ENCODE data around the gene MATK.

MATK gene

DNA sequence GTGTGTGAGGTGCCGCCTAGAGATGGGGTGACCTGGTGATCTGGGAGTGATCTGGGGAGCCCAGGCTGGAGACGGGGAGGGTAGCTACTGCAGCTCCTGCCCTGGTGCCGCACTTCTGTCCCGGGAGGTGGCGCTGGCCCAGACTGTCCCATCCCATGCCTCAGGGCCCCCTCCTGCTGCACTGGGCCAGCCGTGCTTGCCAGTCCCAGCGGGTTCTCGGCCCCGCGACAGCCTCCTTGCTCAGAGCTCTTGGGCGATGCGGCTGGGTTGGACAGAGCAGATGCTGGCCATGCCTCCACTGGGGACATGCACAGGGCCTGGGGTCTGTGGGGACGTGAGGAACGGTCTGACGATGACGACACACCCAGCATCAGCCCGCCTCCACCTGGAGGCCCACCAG, 16.7 kb downstream of the MATK start:
- TF ChIP-seq ZBTB7A (IDR thresholded peaks at IDR 0.05; ENCODE audit: low read depth) (no peak), CEBPB (IDR thresholded peaks at IDR 0.05) (no peak), TCF12 (IDR thresholded peaks at IDR 0.05; ENCODE audit: low read depth) (no peak), TAF1 (IDR thresholded peaks at IDR 0.05; ENCODE audit: low read depth) (no peak), YY1 (IDR thresholded peaks at IDR 0.05; ENCODE audit: low read depth) (no peak), FOXM1 (IDR thresholded peaks at IDR 0.05; ENCODE audit: borderline replicate concordance, low read depth) (no peak), EGR1 (IDR thresholded peaks at IDR 0.05) (no peak), TEAD4 (IDR thresholded peaks at IDR 0.05) (no peak), RAD21 (IDR thresholded peaks at IDR 0.05; ENCODE audit: low read depth) (no peak), NFIC (IDR thresholded peaks at IDR 0.05) (no peak), EP300 (IDR thresholded peaks at IDR 0.05; ENCODE audit: borderline replicate concordance) (no peak), CREB1 (IDR thresholded peaks at IDR 0.05; ENCODE audit: low read depth) (no peak)
- TF ChIP-seq, protein P1, sequence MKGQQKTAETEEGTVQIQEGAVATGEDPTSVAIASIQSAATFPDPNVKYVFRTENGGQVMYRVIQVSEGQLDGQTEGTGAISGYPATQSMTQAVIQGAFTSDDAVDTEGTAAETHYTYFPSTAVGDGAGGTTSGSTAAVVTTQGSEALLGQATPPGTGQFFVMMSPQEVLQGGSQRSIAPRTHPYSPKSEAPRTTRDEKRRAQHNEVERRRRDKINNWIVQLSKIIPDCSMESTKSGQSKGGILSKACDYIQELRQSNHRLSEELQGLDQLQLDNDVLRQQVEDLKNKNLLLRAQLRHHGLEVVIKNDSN (IDR thresholded peaks at IDR 0.05), result no peak
- TF ChIP-seq, protein P2, sequence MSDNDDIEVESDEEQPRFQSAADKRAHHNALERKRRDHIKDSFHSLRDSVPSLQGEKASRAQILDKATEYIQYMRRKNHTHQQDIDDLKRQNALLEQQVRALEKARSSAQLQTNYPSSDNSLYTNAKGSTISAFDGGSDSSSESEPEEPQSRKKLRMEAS (IDR thresholded peaks at IDR 0.05), result no peak
- TF ChIP-seq, protein P3, sequence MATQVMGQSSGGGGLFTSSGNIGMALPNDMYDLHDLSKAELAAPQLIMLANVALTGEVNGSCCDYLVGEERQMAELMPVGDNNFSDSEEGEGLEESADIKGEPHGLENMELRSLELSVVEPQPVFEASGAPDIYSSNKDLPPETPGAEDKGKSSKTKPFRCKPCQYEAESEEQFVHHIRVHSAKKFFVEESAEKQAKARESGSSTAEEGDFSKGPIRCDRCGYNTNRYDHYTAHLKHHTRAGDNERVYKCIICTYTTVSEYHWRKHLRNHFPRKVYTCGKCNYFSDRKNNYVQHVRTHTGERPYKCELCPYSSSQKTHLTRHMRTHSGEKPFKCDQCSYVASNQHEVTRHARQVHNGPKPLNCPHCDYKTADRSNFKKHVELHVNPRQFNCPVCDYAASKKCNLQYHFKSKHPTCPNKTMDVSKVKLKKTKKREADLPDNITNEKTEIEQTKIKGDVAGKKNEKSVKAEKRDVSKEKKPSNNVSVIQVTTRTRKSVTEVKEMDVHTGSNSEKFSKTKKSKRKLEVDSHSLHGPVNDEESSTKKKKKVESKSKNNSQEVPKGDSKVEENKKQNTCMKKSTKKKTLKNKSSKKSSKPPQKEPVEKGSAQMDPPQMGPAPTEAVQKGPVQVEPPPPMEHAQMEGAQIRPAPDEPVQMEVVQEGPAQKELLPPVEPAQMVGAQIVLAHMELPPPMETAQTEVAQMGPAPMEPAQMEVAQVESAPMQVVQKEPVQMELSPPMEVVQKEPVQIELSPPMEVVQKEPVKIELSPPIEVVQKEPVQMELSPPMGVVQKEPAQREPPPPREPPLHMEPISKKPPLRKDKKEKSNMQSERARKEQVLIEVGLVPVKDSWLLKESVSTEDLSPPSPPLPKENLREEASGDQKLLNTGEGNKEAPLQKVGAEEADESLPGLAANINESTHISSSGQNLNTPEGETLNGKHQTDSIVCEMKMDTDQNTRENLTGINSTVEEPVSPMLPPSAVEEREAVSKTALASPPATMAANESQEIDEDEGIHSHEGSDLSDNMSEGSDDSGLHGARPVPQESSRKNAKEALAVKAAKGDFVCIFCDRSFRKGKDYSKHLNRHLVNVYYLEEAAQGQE (IDR thresholded peaks at IDR 0.05; ENCODE audit: low read depth), result no peak

DNA sequence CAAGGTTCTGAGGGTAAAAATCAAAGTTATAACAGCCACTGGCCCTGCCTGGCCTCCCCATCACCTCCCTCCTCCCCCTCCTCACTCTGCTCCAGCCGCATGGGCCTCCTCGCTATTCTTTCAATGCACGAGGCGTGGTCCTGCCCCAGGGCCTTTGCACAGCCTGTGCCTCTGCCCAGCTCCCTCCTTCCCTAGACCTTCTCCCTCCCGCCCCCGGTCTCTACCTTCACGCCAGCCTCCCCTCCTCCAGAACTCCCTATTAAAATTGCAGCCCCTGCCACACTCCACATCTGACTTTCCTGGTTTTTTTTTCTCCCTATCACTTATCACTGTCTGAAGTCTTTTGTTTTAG, 17.5 kb downstream of the MATK start:
- no peak for TF ChIP-seq CEBPB (IDR thresholded peaks at IDR 0.05)
- TF ChIP-seq RAD21 (IDR thresholded peaks at IDR 0.05; ENCODE audit: low read depth), result no peak
- TF ChIP-seq TAF1 (IDR thresholded peaks at IDR 0.05; ENCODE audit: low read depth), result no peak
- TF ChIP-seq FOXM1 (IDR thresholded peaks at IDR 0.05; ENCODE audit: borderline replicate concordance, low read depth), result no peak
- TF ChIP-seq EGR1 (IDR thresholded peaks at IDR 0.05), result no peak
- TF ChIP-seq YY1 (IDR thresholded peaks at IDR 0.05; ENCODE audit: low read depth), result no peak

DNA sequence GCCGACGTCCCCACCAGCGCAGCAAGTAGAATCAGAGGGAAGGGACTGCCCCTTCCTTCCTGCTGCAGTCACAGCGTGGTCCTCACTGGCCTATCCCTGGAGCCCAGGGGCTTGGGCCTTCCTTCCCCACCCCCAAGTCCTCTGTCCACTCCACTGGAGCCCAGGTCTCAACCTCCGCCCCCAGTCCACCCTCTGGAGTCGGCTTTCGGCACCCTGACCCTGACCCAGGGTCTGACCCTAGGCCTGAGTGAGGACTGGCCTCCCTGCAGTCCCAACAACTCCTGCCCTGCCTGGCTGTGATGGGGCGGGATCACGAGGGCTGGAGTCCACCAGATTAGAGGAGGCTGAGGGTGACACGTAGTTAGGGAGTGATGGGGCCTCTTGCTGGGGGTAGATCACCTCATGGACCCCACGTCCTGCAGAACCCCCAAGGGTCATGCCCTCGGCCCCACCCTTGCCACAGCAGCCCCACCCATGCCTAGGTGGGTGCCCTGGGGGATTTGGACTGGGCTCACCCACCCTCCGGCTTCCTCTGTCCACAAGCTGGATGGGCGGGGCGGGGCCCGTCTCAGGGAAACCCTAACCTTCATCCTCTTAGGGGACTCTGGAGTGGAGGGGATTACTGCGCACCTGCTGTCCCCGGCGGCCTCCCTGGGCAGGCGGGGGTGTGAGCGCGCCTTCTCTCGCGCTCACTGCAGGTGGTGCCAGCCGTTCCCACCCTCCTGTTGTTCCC, 18.0 kb downstream of the MATK start:
- TF ChIP-seq, protein P1 (IDR thresholded peaks at IDR 0.05), result no peak
- TF ChIP-seq YY1 (IDR thresholded peaks at IDR 0.05; ENCODE audit: low read depth), result no peak
- TF ChIP-seq TEAD4 (IDR thresholded peaks at IDR 0.05), result no peak
- no peak for TF ChIP-seq FOXM1 (IDR thresholded peaks at IDR 0.05; ENCODE audit: borderline replicate concordance, low read depth)
- TF ChIP-seq CREB1 (IDR thresholded peaks at IDR 0.05; ENCODE audit: low read depth), result no peak
- no peak for TF ChIP-seq ZBTB7A (IDR thresholded peaks at IDR 0.05; ENCODE audit: low read depth)
- TF ChIP-seq RAD21 (IDR thresholded peaks at IDR 0.05; ENCODE audit: low read depth), result no peak
- no peak for TF ChIP-seq TAF1 (IDR thresholded peaks at IDR 0.05; ENCODE audit: low read depth)
- TF ChIP-seq, protein P2 (IDR thresholded peaks at IDR 0.05), result no peak
- TF ChIP-seq, protein P3 (IDR thresholded peaks at IDR 0.05; ENCODE audit: low read depth), result no peak
- no peak for TF ChIP-seq EP300 (IDR thresholded peaks at IDR 0.05; ENCODE audit: borderline replicate concordance)

DNA sequence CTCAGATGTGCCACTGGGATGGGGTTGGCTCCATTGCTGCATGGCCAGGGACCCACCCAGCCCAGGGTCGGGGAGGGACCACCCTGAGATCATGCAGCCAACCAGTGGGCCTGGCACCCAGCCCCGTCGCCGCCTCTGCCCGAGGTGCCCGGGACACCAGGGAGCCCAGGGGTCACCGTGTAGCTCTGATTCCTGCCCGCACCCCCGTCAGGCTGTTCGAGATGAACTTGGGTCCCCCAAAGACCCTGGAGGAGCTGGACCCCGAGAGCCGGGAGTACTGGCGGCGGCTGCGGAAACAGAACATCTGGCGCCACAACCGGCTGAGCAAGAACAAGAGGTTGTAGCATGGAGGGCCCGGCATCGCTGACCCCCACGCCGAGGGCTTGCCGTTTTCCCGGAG, 19.1 kb downstream of the MATK start:
- TF ChIP-seq EP300 (IDR thresholded peaks at IDR 0.05; ENCODE audit: borderline replicate concordance) (no peak), TAF1 (IDR thresholded peaks at IDR 0.05; ENCODE audit: low read depth) (no peak), TEAD4 (IDR thresholded peaks at IDR 0.05) (no peak), CREB1 (IDR thresholded peaks at IDR 0.05; ENCODE audit: low read depth) (no peak)

DNA sequence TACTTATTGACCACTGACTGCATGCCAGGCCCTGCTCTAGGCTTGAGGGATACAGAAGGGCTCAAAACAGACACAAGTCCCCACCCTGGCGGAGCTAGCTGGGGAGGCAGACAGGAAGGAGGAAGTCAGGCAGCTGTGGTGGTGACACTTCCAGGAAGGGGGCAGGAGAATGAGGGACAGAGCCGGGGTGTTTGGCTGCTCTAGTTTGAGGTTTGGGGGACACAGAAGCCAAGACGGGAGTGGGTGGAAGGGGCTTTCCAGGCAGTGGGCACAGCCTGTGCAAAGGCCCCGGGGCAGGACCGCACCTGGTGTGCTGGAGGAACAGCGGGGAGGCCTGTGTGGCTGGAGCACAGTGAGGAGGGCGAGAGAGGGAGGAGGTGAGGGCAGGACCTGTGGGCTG, 19.7 kb downstream of the MATK start:
- TF ChIP-seq, protein P1 (IDR thresholded peaks at IDR 0.05), result no peak
- TF ChIP-seq NFIC (IDR thresholded peaks at IDR 0.05), result no peak
- no peak for TF ChIP-seq FOXM1 (IDR thresholded peaks at IDR 0.05; ENCODE audit: borderline replicate concordance, low read depth)
- TF ChIP-seq TAF1 (IDR thresholded peaks at IDR 0.05; ENCODE audit: low read depth), result no peak
- TF ChIP-seq ZBTB7A (IDR thresholded peaks at IDR 0.05; ENCODE audit: low read depth), result no peak
- no peak for TF ChIP-seq EP300 (IDR thresholded peaks at IDR 0.05; ENCODE audit: borderline replicate concordance)
- no peak for TF ChIP-seq TEAD4 (IDR thresholded peaks at IDR 0.05)
- TF ChIP-seq YY1 (IDR thresholded peaks at IDR 0.05; ENCODE audit: low read depth), result no peak
- TF ChIP-seq, protein P3 (IDR thresholded peaks at IDR 0.05; ENCODE audit: low read depth), result no peak
- TF ChIP-seq RAD21 (IDR thresholded peaks at IDR 0.05; ENCODE audit: low read depth), result no peak
- TF ChIP-seq EGR1 (IDR thresholded peaks at IDR 0.05), result no peak
- no peak for TF ChIP-seq CREB1 (IDR thresholded peaks at IDR 0.05; ENCODE audit: low read depth)
- no peak for TF ChIP-seq CEBPB (IDR thresholded peaks at IDR 0.05)
- no peak for TF ChIP-seq TCF12 (IDR thresholded peaks at IDR 0.05; ENCODE audit: low read depth)
- TF ChIP-seq, protein P2 (IDR thresholded peaks at IDR 0.05), result no peak
